ENCODE data around the gene IPP. TPM values are rescaled to one million over a fixed set of nuclear protein-coding genes. Genes with fewer than 3 reads are reported as not detected.
A peak's percentile ranks its signal among the peaks of the same experiment; 100 is the strongest.

The IPP gene
- total and polyA plus RNA-seq, 2 of the 4 experiments (the other 2 are of a cell fraction): 4.6 to 10.6 TPM

- TF ChIP-seq CEBPB (IDR thresholded peaks at IDR 0.05; ENCODE audit: low read depth, low read length) (0 out of 2 replicates have a peak, but pooled peaks have one; percentile 17), RCOR1 (IDR thresholded peaks at IDR 0.05; ENCODE audit: insufficient replicate concordance, low read length) (no peak), BHLHE40 (IDR thresholded peaks at IDR 0.05; ENCODE audit: low read depth, low read length) (no peak)
- Histone ChIP-seq H3K9me3 (ENCODE audit: control insufficient read depth, insufficient read depth, low read length) (no peaks in the 10 kb centered on the region), H2AFZ (replicated peaks; ENCODE audit: low read length, poor library complexity) (no peak overlapping the region), H4K8ac (ENCODE audit: low read depth in 2 of 2, low read length in 2 of 2) (no peak overlapping the region), H3K27me3 (ENCODE audit: control insufficient read depth, insufficient read depth, low read length) (no peaks in the 10 kb centered on the region), H2AK9ac (replicated peaks; ENCODE audit: low read depth, low read length, poor library complexity) (no peak overlapping the region), H3K4me2 (ENCODE audit: low read depth, low read length) (no peak overlapping the region), H3K79me1 (ENCODE audit: low read depth in 1 of 2, low read length in 2 of 2) (peaks cover 17 to 72% of the 10 kb centered on the region in 2 experiments), H3K4ac (ENCODE audit: low read depth, low read length) (no peak overlapping the region), H3K4me1 (ENCODE audit: control insufficient read depth, insufficient read depth, low read length) (peaks cover 9% of the 10 kb centered on the region), H2BK5ac (ENCODE audit: low read depth, low read length, poor library complexity, severe bottlenecking) (no peak overlapping the region), H4K20me1 (ENCODE audit: insufficient read depth, low read length) (peaks cover 85% of the 10 kb centered on the region), H4K91ac (ENCODE audit: insufficient read depth, low read depth, low read length) (no peak overlapping the region), H3K27ac (ENCODE audit: insufficient read depth, low read length) (no peak overlapping the region), H3K56ac (ENCODE audit: extremely low read depth, insufficient read depth, low read length) (no peak overlapping the region), H3K23ac (ENCODE audit: low read depth, low read length) (no peak overlapping the region), H3K36me3 (ENCODE audit: control insufficient read depth, insufficient read depth, low read length) (peaks cover 3% of the 10 kb centered on the region), H2AK5ac (ENCODE audit: low read depth, low read length) (no peak overlapping the region), H2BK20ac (ENCODE audit: low read depth, low read length) (no peak overlapping the region), H3K18ac (ENCODE audit: low read depth, low read length) (no peak overlapping the region), H2BK120ac (ENCODE audit: low read depth, low read length) (no peak overlapping the region), H4K5ac (ENCODE audit: low read depth, low read length) (no peak overlapping the region), H3K14ac (replicated peaks; ENCODE audit: low read depth, low read length) (no peak overlapping the region), H3K9ac (ENCODE audit: low read depth, low read length) (no peak overlapping the region), H3K9me1 (ENCODE audit: insufficient read depth, low read length) (peaks cover 20% of the 10 kb centered on the region), H3K4me3 (ENCODE audit: insufficient read depth, low read depth, low read length) (no peak overlapping the region), H2BK15ac (ENCODE audit: low read depth, low read length) (no peak overlapping the region)
- DNase-seq (peak; percentile 56), ATAC-seq (ENCODE audit: low read depth) (no peak)
- in situ Hi-C loops (cut with MboI; ENCODE audit: low sequenced_read_pairs): no loop called here
- dilution Hi-C loops (cut with HindIII; ENCODE audit: low sequenced_read_pairs, unreplicated experiment): no loop called here
- WGBS, 2 experiments (ENCODE audit: extremely low coverage in 2 of 2, insufficient read length in 1 of 2): no CpG with 5 or more reads among the region's 4 CpGs
- ChIA-PET CTCF (no interaction called here), POLR2A (ENCODE audit: unreplicated experiment) (no interaction called here)
- intact Hi-C loops (cut with micrococcal nuclease): no loop called here
- BruUV-seq (replicated peaks): no TSS peak
Observed at GRCh38 chr1:45673956-45674355, 76.5 kb downstream of the IPP start.
